ENCODE measurements around the gene SLC16A6. TPM values are rescaled to one million over a fixed set of nuclear protein-coding genes. Genes with fewer than 3 reads are reported as not detected.
"Not testable (repeated sequence)": the region's sequence is repeated elsewhere in the genome, so short reads cannot be mapped to it uniquely, and the experiment has no call there.

Gene SLC16A6
- polyA plus RNA-seq, 1 of the 3 experiments (the other 2 are of a cell fraction) = not detected

DNA sequence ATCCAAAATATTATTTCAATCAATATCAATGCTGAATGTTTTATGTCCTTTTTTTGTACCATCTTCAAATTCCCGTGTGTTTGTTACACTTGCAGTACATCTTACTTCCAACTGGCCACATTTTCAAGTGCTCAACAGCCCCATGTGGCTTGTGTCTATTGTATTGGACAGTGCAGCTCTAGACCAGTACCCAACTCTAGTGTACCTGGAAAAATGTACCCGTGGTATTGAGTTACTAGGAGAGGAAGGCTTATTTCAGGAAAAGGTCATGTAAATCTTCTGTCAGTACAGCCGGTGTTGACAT lies 31.3 kb downstream of the SLC16A6 start:
- H3K9me2 ChIP-seq; H3K27ac ChIP-seq (ENCODE audit: low read depth in 2 of 2, low read length in 1 of 2); H3K4me2 ChIP-seq; POLR2A ChIA-PET; H3K4me3 ChIP-seq (ENCODE audit: low read depth in 2 of 2, low read length in 1 of 2); H4K20me1 ChIP-seq (ENCODE audit: insufficient read depth); H3K4me1 ChIP-seq (ENCODE audit: control insufficient read depth in 1 of 2, insufficient read depth in 2 of 2, low read depth in 1 of 2, low read length in 1 of 2); H3F3A ChIP-seq (replicated peaks; ENCODE audit: insufficient read depth); H3K27me3 ChIP-seq (ENCODE audit: insufficient read depth); H2AFZ ChIP-seq (ENCODE audit: low read depth); DNase-seq; H3K79me2 ChIP-seq (ENCODE audit: insufficient read depth); H3K9ac ChIP-seq; H3K9me3 ChIP-seq: not testable (repeated sequence)
- CTCF ChIA-PET = interaction anchor here (8.8 kb wide), 1 partner anchor 178 kb away, joined by 77 read pairs; no protein-coding TSS in a partner anchor
- WGBS (ENCODE audit: low lambda C conversion rate) = 69% methylated on average over 3 of the region's 3 CpGs
- H3K36me3 ChIP-seq (replicated peaks in 1 of 2; ENCODE audit: control insufficient read depth in 1 of 2, insufficient read depth in 2 of 2, low read length in 1 of 2) = peaks cover 24 to 28% of the 10 kb centered on the region in 2 experiments

DNA sequence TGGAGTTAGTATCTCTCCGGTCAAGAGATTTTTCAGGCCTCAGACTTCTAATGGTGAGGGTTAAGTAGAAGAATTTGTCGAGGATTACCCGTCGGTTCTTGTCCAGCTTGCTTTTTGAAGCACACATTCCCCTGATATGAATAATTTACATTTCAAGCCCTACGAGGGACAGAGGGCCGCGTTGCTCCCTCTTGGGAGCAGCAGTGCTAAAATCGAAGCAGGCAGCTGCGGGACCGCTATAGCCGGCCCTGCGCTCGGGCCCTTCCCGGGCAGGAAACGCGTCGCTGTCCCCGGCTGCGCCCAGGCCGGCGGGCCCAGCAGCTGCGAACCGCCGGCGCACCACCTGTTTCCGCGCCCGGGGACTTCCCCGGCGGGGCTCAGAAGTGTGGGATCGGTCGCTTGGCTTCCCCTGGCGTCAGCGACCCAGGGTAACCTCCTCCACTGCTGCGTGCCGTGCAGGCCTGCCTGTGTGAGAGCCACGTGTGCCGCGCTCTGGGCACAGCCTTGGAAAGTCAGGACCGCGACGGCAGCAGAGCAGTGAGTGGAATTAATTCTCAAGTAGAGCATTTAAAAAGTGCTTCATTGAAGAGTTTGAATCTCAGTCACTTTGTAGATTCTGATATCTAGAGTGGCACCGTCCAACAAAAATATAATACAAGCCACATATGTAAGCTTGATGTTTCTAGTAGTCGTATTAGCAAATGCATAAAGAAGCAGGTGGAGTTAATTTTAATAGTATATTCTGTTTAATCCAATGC lies 31.9 kb downstream of the SLC16A6 start:
- H3K4me2 ChIP-seq; H3K79me2 ChIP-seq (ENCODE audit: insufficient read depth); DNase-seq; H3K27ac ChIP-seq (ENCODE audit: low read depth in 2 of 2, low read length in 1 of 2); H3K27me3 ChIP-seq (ENCODE audit: insufficient read depth); H3F3A ChIP-seq (replicated peaks; ENCODE audit: insufficient read depth); POLR2A ChIA-PET; H3K4me3 ChIP-seq (ENCODE audit: low read depth in 2 of 2, low read length in 1 of 2); H4K20me1 ChIP-seq (ENCODE audit: insufficient read depth); H3K4me1 ChIP-seq (ENCODE audit: control insufficient read depth in 1 of 2, insufficient read depth in 2 of 2, low read depth in 1 of 2, low read length in 1 of 2); H2AFZ ChIP-seq (ENCODE audit: low read depth); H3K9me2 ChIP-seq; H3K9me3 ChIP-seq; H3K9ac ChIP-seq: not testable (repeated sequence)
- peaks cover 24 to 34% of the 10 kb centered on the region in 2 experiments for H3K36me3 ChIP-seq (replicated peaks in 1 of 2; ENCODE audit: control insufficient read depth in 1 of 2, insufficient read depth in 2 of 2, low read length in 1 of 2)
- 93% methylated on average over 37 of the region's 44 CpGs for WGBS (ENCODE audit: low lambda C conversion rate)
- CTCF ChIA-PET = interaction anchor here (0.7 to 8.8 kb wide), 4 partner anchors 10 to 205 kb away, joined by 3 to 77 read pairs (median 4); no protein-coding TSS in a partner anchor

DNA sequence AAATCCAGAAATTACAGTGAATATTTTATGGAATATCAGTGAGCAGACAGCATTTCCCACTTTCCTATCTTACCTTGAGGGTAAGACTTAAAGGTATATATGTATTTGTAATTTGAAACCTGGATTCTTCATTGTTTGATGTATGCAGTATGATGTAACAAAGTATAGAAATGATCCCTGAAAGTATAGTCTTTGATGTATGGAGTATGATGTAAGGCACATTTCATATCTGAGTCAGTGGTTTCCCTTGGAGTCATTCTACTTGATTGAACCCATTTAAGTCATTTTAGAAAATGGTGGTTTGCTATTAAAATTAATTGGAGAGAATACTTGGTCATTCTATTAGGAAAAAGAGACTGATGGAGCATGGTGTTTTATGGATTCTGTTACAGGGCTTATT lies 33.0 kb downstream of the SLC16A6 start:
- Histone ChIP-seq H2AFZ (ENCODE audit: low read depth) (no peak overlapping the region), H3K9me2 (no peaks in the 10 kb centered on the region), H3K27ac (ENCODE audit: low read depth in 2 of 2, low read length in 1 of 2) (no peak overlapping the region), H3K36me3 (replicated peaks in 1 of 2; ENCODE audit: control insufficient read depth in 1 of 2, insufficient read depth in 2 of 2, low read length in 1 of 2) (peaks cover 33 to 41% of the 10 kb centered on the region in 2 experiments), H3F3A (replicated peaks; ENCODE audit: insufficient read depth) (no peaks in the 10 kb centered on the region), H3K9me3 (no peaks in the 10 kb centered on the region), H4K20me1 (ENCODE audit: insufficient read depth) (no peaks in the 10 kb centered on the region), H3K4me1 (ENCODE audit: control insufficient read depth in 1 of 2, insufficient read depth in 2 of 2, low read depth in 1 of 2, low read length in 1 of 2) (no peaks in the 10 kb centered on the region), H3K79me2 (ENCODE audit: insufficient read depth) (no peaks in the 10 kb centered on the region), H3K27me3 (ENCODE audit: insufficient read depth) (no peaks in the 10 kb centered on the region), H3K4me3 (ENCODE audit: low read depth in 2 of 2, low read length in 1 of 2) (no peak overlapping the region), H3K9ac (no peak overlapping the region), H3K4me2 (no peak overlapping the region)
- TF ChIP-seq, protein P1, sequence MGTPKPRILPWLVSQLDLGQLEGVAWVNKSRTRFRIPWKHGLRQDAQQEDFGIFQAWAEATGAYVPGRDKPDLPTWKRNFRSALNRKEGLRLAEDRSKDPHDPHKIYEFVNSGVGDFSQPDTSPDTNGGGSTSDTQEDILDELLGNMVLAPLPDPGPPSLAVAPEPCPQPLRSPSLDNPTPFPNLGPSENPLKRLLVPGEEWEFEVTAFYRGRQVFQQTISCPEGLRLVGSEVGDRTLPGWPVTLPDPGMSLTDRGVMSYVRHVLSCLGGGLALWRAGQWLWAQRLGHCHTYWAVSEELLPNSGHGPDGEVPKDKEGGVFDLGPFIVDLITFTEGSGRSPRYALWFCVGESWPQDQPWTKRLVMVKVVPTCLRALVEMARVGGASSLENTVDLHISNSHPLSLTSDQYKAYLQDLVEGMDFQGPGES (IDR thresholded peaks at IDR 0.05; ENCODE audit: low read depth, low read length) = no peak
- TF ChIP-seq NFIC (IDR thresholded peaks at IDR 0.05; ENCODE audit: borderline replicate concordance) = no peak
- TF ChIP-seq EP300 (IDR thresholded peaks at IDR 0.05; ENCODE audit: borderline replicate concordance in 1 of 2, low read depth in 1 of 2, low read length in 1 of 2) = no peak
- TF ChIP-seq, protein P2, sequence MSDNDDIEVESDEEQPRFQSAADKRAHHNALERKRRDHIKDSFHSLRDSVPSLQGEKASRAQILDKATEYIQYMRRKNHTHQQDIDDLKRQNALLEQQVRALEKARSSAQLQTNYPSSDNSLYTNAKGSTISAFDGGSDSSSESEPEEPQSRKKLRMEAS (IDR thresholded peaks at IDR 0.05; ENCODE audit: low read depth) = no peak
- DNase-seq = no peak
- CTCF ChIA-PET = interaction anchor here (0.7 to 8.8 kb wide), 5 partner anchors 9 to 212 kb away, joined by 3 to 77 read pairs (median 3); no protein-coding TSS in a partner anchor
- POLR2A ChIA-PET = no interaction called here

DNA sequence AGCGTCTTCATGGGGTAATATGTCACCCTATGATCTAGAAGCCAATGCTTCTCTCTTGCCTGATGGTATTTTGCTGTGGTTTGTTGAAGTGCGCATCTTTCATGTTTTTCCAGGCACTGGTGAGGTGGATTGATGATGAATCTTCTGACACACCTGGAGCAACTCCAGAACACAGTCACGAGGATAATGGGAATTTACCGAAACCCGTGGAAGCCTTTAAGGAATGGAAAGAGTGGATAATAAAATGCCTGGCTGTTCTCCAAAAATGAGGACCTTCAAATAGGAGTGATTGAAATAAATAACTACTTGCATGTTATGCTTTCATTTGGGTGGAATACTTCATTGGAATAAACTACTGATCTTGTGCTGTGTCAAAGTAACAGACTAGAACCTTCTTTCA lies 34.2 kb downstream of the SLC16A6 start:
- CTCF ChIA-PET; DNase-seq; H3K9ac ChIP-seq; POLR2A ChIA-PET; H3K27ac ChIP-seq (ENCODE audit: low read depth in 2 of 2, low read length in 1 of 2); H3K4me2 ChIP-seq; H3F3A ChIP-seq (replicated peaks; ENCODE audit: insufficient read depth); H3K27me3 ChIP-seq (ENCODE audit: insufficient read depth); H3K9me3 ChIP-seq; H3K4me1 ChIP-seq (ENCODE audit: control insufficient read depth in 1 of 2, insufficient read depth in 2 of 2, low read depth in 1 of 2, low read length in 1 of 2); H3K9me2 ChIP-seq; H2AFZ ChIP-seq (ENCODE audit: low read depth); H3K4me3 ChIP-seq (ENCODE audit: low read depth in 2 of 2, low read length in 1 of 2); H4K20me1 ChIP-seq (ENCODE audit: insufficient read depth); H3K79me2 ChIP-seq (ENCODE audit: insufficient read depth): not testable (repeated sequence)
- WGBS (ENCODE audit: low lambda C conversion rate) = 88% methylated on average over 5 of the region's 5 CpGs
- H3K36me3 ChIP-seq (replicated peaks in 1 of 2; ENCODE audit: control insufficient read depth in 1 of 2, insufficient read depth in 2 of 2, low read length in 1 of 2) = peaks cover 45 to 53% of the 10 kb centered on the region in 2 experiments
